T-helper 2 cell treated with Interferon-gamma antibody and Interleukin-4, amounts not matched to agents 100 ng/mL and 5 ng/mL, for 36 hours (primary cell): ENCODE measurements around the gene PNLDC1. TPM values are rescaled to one million over a fixed set of nuclear protein-coding genes. Genes with fewer than 3 reads are reported as not detected.
"Not testable (repeated sequence)": the region's sequence is repeated elsewhere in the genome, so short reads cannot be mapped to it uniquely, and the experiment has no call there.

ENCODE experiments used
- intact Hi-C: fragments of 100-400 bp; cut with micrococcal nuclease; formaldehyde crosslinking; loops from one replicate; pipeline ENCODE4 v1.15.1; 2023
- total RNA-seq: library from RNA; stranded (reverse); gene quantifications from 2 replicates; pipeline ENCODE4 v1.2.3, GENCODE V29; 2022

PNLDC1 gene
- total RNA-seq, 1 donor from 2014 or later = 0.50 TPM

DNA sequence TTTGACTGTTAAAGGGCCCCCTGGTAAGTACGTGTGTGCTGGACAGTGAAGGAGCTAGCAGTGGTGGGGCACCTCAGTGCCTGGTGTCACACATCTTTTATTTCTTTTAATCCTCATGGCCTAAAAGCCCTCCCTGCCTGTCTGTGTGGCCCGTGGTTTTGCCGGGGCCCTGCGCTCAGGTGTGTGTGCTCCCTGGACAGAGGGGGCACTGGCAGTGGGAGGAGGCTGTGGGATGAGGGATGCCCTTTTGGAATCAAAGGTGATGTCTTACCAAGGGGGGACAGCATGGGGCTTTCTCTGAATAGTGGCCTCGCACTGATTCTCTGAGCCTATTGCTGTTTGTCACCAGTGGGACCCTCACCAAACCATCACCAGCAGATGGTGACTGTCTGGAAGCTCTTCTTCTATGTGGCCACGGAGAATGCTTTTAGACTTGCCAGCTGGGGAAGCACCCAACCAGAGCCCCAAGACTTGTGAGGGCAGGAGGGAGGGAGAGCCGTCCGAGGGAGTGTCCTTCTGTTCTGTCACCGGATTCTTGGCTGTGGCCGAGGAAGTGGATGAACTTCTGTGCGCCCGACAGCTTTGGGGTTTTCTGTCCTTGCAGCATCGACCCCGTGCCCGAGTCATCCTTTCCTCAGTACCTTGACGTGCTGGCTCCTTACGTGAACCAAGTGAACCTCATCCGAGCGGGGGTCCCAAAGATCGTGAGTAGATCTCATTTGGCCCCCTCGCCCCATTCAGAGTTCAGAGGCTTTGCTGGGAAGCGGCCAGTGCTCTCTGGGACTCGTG is 18.1 kb downstream of the PNLDC1 start:
- intact Hi-C loops = no loop called here

DNA sequence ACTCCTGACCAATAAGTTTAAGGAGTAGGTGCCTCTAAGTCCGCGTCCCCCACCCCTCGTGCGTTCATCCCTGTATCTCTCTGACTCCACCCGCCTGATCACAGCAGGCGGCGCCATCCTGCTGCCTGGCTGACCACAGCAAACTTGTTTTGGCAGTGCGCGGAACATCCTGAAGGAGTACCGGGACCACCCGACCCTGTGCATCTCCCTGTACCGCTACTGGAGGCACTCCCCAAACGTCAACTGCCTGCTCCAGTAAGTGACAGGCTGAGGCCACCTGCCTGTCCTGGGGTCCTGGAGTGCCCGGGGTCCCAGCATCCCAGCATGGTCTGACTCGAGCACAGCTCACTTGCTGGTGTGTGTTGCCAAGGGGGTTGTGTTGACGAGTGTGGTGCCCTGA is 19.0 kb downstream of the PNLDC1 start:
- intact Hi-C loops = no loop called here

DNA sequence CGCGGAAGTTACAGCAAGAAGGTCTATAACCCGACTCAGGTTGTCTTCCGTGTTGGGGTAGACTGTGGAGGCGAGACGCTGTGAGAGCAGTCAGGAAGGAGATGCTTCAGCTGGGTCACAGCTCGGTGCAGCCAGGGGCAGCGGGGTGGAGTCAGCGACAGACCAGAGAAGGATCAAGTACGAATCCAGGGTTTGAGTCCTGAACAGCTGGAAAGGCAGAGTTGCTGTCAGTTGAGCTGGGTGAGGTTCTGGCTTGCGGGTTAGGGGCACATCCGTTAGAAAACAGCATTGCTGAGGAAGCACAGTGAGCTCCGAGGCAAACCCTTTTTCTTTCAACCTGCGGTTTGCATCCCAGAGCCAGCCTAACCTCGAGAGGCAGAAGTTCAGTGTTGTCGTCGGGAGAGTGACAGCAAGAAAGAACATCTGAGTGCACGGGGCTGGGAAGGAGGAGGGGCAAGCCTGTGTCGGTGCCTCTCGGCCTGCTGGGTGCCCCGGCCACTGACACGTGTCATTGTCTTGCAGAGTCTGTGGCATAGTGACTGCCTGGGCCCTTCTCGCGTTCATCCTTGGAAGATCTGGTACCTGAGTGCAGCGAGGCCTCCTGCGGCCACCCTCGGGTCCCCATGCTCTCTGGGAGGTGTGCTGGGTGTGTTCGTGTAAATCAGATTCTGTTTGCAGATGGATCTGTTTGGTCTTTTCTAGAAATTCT is 20.0 kb downstream of the PNLDC1 start:
- intact Hi-C loops = loop anchor here (1.0 kb wide), 1 partner anchor 31 kb away; the partner anchor contains the start of gene TCP1

DNA sequence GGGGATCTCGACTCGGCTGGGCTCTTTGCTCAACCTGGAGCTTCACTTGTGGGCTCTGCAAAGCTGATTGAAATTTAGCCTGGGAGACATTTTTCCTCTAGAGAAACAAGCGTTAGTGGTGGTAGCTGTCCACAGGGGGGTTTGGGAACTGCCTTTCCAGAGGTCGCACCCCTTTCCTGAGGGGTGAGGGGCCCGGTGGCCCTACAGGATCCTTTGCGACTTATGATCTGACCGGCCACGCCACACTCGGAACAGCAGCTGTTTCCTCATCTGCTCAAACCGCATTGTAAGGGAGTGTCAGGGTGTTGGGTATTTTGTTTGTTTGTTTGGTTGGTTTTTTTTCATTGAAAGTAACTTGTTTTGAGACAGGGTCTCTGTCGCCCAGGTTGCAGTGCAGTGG is 21.0 kb downstream of the PNLDC1 start:
- intact Hi-C loops = no loop called here

DNA sequence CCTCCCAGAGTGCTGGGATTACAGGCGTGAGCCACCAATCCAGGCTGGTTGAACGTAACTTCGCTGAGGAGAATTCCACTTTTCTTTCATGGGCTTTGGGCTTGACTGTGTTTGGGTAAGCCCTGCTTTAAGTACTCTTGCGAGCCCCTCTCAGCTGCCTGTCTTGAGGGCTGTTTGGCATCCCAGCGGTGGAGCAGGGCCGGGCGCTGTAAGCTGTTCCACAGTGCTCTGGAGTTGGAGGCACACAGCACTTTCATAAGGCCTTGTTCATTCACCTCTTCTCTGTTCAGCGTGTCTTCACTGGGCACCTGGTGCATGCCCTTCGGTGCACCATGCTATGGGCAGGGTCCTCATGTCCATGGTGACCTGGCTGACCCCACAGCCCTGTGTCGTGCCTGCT is 21.6 kb downstream of the PNLDC1 start:
- intact Hi-C loops = no loop called here

DNA sequence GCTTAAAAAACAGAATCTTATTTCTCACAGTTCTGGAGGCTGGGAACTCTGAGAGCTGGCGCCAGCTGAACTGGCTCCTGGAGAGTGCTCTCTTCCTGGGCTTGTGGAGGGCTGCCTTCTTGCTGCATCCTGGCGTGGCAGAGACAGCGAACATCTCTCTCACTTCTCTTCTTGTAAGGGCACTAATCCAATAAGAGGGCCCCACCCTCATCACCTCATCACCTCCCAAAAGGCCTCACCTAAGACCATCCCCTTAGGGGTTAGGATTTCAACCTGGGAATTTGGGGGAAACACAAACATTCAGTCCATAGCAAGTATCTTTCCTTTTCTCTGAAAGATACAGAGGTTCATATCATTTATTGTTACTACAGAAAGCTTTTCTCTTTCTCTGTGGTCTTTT is 23.9 kb downstream of the PNLDC1 start:
- intact Hi-C loops = no loop called here

DNA sequence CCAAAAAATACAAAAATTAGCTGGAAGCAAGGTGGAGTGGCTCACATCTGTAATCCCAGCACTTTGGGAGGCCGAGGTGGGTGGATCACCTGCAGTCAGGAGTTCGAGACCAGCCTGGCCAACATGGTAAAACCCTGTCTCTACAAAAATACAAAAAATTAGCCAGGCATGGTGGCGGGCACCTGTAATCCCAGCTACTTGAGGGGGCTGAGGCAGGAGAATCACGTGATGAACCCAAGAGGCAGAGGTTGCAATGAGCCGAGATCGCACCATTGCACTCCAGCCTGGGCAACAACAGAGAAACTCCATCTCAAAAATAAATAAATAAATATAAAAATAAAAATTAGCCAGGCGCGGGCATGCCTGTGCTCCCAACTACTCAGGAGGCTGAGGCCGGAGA is 24.6 kb downstream of the PNLDC1 start:
- intact Hi-C loops = not testable (repeated sequence)

DNA sequence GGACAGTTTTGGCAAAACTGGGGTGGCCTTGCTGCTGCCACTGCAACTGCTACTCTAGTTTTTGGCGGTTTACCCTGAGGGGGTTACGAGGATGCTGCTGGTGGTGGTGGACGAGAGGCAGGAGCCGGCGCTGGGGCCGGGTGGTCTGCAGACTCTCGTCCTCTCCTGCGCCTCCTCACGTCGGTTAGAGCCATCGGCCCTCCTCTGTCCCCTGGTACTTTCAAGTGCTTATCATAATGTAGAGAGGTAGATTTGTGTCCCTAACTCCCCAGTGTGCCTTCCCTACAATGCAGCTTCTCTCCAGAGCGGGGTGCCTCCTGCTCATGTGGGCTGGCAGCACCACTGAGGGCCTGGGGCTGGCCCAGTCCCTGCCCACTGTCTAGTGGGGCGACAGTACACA is 25.9 kb downstream of the PNLDC1 start:
- intact Hi-C loops = no loop called here

DNA sequence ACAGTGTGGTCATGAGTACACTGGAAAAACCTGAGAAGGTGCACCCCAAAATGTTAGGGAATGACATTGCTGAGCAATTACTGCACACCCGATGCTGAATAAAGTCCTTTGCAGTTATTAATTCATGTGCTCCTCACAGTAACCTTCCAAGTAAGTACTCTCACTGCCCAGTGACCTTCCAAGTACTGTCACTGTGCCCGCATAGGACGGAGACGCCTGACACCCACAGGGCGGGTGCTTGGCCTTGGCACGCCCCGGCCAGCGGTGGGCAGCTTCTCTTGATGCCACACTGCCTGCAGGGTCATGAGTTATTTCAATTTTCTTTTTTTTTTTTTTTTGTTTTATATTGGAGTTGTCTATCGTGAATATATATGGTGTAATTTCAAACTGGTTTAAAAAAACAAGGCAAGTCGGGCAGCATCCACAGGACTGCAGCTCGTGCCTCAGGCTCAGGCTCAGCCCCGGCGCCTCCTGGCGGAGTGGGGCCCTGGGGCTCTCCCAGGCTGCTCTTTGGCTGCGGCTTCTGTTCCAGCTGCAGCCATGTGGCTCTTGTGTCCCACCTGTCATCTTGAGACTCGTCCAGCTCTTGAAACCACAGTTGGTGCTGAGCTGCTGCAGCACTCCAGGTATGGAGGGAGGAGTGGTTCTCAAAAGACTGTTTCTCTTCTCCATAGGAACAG is 27.0 kb downstream of the PNLDC1 start:
- intact Hi-C loops = no loop called here

DNA sequence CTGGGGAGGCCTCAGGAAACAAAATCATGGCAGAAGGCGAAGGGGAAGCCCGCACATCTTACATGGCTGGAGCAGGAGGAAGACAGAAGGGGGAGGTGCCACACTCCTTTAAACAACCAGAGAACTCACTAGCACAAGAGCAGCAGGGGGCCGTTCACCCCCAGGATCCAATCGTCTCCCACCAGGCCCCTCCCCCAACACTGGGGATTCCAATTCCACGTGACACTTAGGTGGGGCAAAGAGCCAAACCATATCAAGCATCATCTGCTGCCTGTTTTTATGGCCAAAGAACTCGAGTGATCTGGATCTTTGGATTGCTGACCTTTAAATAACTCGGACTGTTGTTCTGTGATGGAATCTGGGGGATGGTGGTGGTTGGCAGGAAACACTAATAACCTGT is 28.0 kb downstream of the PNLDC1 start:
- intact Hi-C loops = no loop called here

DNA sequence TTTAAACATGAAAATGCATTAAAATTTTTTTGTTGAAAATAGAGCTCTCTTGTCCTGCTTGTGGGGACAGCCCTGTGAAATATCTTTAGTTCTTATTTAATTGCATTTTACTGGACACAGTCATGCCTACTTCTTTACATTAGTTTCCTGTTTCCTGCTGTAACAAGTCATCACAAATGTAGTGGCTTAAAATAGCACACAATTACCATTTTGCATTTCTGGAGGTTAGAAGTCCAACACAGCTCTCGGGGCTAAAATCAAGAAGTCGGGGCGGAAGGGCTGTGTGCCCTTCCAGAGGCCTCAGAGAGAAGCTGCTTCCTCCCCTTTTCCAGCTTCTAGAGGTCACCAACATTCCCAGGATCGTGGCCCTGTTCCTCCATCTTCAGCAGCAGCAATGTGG is 29.4 kb downstream of the PNLDC1 start:
- intact Hi-C loops = no loop called here

DNA sequence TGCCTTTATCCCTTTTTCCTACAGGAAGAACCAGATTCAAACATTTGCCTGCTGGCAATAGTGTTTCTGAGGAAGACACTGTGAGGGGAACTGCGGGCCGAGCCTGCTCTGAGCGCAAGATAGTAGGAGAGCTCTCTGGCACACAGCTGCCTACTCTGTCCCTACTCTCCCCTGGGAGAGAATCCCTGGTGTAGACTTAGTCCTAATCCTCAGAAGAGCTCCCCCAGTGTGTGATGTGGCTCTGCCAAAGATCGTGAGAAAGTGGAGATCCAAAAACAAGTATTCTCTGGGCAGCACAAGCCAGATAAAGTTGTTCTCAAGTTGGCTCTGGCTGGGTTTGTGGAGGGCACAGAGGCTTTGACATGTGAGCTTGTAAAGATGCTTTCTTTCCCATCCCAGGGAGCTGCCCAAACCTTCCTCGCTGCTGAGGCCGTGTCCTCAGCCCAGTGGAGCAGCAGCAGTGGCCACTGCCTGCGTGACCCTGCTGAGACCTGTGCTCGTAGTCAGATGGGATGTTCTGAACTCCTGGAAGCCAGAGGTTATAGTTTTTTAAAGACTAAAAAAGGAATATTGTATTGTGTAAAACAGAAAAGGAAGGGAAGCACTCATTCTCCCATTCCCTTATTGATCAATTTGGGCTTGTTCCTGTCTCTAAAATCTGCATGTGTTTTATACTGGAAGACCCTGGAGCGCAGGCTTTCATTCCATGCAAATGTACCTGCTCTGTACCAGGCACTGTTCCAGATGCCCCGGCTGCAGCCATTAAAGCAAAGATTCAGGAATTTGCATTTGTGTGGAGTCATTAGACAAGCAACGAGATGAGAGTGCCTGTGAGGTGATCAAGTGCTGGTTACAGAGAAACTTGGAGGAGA is 30.7 kb downstream of the PNLDC1 start:
- intact Hi-C loops = no loop called here

DNA sequence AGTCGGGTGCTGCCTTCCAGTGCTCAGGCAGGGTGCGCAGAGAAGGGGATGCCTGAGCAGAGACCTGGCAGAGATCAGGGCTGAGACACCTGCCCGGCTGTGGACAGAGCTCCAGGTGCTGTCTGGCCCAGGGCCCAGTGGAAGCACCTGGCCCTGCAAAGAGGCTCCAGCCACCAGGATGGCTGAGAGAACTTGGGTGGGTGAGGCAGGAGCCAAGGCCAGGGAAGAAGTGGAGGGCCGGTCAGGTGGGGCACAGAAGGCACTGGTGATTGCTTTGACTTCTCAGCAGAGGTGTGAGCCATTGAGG is 31.2 kb downstream of the PNLDC1 start:
- intact Hi-C loops = no loop called here

DNA sequence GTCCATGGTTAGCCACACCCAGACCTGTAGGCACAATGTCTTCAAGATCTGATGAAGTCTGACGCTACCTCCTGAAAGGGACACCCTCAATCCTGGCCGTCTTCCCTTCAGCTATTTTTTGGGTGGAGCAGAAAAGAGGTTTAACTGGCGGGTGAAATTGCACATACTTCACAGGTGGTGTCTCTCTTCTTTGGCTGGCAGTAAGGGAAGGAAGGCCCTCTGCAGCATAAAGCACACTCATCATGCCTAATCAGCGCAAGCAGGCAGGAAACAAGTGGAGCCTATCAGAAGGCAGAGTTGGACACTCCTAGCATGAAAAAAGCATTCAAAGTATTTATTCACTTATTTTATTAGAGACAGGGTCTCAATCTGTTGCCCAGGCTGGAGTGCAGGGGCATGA is 32.9 kb downstream of the PNLDC1 start:
- intact Hi-C loops = no loop called here

DNA sequence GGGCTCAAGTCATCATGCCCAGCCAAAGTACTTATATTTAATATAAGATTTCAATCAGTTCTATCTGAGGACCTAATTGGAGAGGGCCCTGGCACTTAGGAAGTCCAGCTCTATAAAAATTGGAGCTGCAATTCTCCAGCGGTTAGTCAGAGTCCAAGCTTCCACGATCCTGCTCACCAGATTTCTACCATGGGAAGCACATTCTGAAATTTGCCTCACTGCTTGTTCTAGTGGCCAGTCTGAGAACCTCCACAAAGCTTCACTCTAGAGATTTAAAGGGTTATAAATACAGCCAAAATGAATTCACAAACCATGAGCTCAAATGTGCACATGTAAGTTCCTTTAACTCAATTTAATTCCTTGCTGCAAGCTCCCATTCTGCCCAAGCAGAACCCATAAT is 33.5 kb downstream of the PNLDC1 start:
- intact Hi-C loops = no loop called here

DNA sequence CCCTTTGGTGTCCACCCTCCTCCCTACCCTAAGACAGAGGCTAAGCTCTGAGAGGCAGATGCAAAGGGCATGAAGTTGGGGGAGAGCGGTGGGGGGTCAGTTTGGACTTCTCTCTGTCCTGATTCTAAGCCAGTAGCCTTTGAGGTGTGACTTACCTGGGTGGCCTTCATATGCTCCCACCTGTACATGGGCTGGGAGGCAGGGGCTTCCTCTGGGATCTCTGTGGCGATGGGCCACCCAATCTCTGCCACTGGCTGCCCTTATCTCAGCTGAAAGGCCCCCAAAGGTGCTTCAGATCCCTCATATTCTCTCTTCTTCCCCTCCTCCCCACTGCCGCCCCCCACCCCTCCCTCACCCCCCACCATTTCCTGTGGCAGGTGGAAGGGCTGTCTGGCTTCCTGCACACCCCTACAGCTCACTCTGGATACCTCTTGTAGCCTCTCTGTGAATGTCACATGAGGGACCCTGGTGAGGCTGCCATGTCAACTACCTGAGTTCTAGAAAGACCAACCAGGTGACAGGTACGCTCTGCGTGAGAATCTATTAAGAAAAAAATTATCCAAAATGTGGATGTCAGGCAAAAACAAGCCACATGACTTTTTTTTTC is 34.0 kb downstream of the PNLDC1 start:
- intact Hi-C loops = no loop called here

DNA sequence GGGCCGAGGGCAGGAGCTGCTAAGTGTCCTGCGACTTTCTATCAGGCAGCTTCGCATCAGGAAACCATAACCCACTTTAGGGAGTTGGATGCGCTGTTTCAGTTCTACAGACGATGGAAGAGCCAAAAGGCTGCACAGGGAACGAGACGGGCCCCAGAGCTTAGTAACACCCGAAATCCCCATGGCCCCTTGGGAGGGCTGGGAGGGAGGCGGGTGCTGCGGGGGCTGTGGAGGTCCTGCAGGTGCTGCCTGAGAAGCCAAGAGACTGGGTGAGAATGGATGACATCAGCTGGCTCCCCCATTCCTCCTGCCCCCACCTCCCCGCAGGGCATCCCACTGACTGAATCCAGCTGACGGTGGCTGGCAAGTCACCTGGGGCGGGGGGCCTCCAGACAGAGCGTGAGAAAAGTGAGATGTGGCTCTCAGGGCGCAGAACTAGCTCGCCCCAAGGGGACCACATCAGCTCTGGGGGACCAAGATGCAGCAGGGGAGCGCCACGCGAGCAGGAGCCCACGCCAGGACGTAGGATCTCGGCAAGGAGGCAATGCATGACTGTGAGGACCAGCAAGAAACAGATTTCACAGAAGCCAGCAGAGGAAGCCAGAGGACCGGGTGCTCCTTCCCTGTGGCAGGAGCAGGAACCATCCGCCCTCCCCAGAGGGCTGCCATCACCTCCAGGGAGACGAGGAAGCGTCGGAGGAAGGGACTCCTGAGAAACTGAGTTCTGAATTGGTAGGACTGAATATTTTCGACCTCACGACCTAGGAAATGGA is 36.8 kb downstream of the PNLDC1 start:
- intact Hi-C loops = no loop called here

DNA sequence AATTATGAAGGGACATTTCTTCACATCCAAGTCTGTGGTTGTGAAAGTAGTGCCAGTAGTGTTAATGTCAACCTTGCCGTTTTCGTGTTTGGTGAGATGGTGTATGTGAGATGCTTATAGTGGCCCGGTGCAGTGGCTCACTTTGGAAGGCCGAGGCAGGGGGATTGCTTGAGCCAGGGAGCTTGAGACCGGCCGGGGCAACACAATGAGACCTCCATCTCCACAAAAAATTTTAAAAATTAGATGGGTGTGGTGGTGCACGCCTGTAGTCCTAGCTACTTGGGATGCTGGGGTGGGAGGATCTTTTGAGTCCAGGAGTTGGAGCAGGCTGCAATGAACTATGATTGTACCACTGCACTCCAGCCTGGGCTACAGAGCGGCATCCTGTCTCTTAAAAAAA is 37.4 kb downstream of the PNLDC1 start:
- intact Hi-C loops = no loop called here

DNA sequence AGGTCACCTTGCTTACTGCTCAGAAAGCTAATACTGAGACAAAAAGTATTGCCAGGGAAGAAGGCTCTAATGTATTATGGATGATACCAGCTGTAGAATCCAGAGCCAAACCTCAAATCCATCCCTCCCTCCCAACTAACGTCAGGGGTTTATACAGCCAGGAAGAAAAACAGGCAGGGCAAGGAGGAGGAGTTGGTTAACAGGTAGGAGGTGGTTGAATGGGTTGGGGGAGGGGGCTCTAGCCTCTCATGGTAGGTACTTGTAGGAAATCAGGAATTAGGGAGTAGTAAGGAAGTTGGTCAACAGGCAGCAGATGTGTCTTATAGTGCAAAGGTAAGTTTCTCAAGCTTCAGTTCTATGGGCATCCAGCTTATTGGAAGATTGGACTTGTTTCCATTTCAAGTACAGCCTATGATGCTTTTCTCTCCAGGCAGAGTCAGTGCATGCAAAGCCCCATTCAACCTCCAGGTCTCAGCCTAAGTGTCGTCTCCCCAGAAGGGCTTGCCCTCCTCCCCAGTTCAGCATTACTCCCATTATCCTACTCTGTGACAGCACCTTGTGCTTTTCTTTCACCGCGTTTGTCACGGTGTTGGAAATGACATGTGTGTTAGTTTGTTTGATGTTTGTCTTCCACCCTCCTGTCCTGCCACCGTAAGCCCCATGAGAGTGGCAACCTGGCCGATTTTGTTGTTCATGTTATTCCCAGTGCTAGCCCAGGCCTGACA is 38.1 kb downstream of the PNLDC1 start:
- intact Hi-C loops = no loop called here

DNA sequence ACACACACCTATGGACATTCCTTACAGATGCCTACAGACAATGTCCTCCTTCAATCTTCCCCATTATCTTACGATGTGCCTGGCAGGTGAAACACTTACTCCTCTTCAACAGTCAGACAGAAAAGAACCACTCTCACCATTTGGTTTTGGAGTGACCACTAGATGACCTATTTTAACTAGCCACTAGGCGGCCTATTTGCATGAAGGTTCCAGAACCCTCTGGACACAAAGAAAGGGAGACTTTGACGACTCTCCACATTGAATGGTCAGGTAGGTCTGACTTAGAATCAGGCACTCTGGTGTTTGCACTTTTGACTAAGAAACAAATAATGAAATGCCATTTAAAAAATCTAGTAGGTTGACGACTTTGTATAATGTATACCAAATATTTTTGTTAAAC is 42.0 kb downstream of the PNLDC1 start:
- intact Hi-C loops = no loop called here
